ENCODE measurements around the gene CPT1B.

Gene CPT1B

DNA sequence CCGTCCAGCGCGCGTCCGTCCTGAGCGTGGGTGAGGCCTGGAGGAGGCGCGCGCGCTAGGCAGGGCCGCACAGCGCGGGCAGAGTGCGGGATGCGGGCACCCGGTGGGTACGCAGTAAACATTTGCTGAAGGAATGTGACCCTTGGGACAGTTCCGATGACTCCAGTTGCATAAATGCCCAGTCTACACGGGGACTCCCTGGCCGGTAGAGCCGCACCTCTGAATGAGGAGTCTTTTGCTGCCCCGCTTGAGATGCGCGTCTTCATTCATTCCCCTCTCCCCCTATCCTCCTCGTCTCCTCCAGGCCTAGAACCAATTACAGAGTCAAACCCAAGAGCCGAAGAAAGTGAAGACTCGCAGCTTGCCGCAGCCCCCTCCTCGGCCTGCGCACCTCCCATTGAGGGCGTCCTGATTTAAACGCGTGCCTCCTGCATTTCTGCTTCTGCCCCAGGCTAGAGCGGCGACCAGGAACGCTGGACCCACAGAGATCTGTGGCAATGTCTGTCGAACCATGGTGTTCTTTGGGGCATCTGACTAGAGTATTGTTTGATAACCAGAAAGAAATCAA is 5.2 kb upstream of the CPT1B start:
- no peak for DNase-seq (ENCODE audit: extremely low read depth, low read depth)
- TF ChIP-seq, protein P1, sequence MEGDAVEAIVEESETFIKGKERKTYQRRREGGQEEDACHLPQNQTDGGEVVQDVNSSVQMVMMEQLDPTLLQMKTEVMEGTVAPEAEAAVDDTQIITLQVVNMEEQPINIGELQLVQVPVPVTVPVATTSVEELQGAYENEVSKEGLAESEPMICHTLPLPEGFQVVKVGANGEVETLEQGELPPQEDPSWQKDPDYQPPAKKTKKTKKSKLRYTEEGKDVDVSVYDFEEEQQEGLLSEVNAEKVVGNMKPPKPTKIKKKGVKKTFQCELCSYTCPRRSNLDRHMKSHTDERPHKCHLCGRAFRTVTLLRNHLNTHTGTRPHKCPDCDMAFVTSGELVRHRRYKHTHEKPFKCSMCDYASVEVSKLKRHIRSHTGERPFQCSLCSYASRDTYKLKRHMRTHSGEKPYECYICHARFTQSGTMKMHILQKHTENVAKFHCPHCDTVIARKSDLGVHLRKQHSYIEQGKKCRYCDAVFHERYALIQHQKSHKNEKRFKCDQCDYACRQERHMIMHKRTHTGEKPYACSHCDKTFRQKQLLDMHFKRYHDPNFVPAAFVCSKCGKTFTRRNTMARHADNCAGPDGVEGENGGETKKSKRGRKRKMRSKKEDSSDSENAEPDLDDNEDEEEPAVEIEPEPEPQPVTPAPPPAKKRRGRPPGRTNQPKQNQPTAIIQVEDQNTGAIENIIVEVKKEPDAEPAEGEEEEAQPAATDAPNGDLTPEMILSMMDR (IDR thresholded peaks at IDR 0.05; ENCODE audit: low read depth, low read length), result no peak

DNA sequence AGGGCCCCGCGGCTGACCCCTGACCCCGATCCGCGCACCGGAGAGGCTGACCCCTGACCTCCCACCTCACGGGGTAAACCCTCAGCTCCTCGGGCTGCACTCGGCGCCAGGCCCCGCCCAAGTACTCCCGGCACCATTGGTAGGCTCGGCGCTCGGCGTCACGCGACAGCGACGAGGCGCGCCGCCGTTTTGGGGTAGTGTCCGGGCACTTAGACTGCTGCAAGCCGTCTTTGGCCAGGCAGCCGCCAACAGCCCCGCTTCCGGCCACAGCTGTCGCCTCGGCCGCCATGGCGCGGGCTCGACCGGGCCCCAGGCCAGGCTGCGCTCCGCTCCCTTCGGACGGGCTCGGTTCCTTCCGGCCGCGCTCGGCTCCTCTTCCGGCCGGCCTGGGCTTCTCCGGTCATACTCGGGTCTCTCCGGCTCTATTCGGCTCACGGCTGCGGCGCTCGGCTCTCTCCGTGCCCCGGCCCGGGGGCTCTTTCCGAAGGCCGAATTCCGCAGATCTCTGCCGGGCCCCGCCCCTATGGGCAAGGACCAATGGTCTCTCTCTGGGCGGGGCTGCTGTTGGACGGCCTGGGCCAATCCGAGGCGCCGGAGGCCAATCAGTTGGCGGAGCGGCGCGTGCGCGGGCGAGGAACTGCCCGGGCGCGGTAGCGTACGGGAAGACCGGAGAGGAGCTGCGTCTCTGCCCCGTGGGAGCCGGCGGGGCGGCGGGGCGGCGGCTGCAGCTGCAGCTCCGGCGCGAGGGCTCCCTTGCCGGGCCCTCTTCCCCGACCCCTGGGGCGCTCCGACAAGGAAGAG is 4.5 kb upstream of the CPT1B start, which contains the start of gene CHKB:
Gene CHKB (minus strand): TSS at position 357 of the 801 bp plus-strand sequence. CDS start 68 bp downstream, at position 289.
- TF ChIP-seq, protein P1 (IDR thresholded peaks at IDR 0.05; ENCODE audit: low read depth, low read length), result no peak
- DNase-seq (ENCODE audit: extremely low read depth, low read depth), result peak; percentile 92

DNA sequence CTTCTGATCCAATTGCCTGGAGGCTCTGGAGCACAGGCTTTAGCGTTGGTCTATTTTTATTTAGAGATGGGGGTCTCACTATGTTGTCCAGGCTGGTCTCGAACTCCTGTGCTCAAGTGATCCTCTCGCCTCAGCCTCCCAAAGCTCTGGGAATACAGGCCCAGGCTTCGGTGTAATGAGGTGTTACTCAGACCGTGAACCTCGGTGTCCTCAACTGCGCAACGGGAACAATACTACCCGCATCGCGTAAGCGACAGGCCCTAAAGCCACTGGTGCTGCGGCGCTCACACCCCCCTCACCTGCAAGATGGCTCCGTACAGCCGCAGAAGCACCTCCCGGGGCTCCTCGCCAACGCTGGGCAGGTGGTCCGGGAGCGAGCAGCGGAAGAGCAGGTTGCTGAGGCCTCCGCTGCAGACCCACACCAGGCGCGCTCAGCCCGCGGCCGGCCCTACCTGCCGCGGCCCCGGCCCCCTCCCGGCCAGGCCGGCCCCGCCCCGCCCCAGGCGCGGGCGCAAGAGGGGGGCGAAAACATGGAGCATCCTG is 3.8 kb upstream of the CPT1B start:
- DNase-seq (ENCODE audit: extremely low read depth, low read depth), result no peak

DNA sequence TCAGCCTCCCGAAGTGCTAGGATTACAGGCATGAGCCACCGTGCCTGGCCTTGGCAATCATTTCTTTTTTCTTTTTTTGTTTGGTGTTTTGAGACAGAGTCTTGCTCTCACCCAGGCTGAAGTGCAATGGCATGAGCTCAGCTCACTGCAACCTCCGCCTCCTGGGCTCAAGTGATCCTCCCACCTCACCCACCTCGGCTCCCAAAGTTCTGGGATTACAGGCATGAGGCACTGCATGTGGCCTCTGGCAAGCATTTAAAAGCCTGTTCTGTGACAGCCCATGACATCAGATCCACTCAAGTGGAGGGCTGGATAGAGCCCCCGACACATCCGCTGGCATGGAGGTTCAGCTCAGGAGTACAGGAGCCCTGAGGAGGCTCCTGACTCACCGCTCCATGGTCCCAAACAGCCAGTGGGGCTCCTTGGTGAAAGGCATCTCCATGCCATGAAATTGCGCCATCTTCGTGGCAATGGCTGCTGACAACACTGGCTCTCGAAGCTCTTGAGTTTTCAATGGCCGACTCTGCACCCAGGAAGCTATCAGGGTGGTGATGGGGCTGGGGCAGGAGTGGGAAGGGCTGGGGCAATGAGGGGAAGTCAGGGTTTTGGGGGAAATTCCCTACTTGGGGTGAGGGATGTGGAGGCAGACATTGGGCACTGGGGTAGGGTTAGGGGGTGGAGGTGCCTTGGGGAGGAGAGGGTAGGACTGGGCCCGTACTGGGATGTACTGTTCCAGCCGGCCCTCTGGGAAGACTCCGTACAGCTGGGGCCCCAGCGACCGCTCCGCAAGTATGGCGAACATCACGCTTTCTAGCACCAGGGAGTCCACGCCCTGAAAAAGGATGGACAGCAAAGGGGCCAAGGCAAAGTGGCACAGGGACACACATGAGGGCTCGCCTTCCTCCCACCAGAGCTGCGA is 3.1 kb upstream of the CPT1B start:
- no peak for DNase-seq (ENCODE audit: extremely low read depth, low read depth)
- TF ChIP-seq, protein P1 (IDR thresholded peaks at IDR 0.05; ENCODE audit: low read depth, low read length), result no peak

More for the DNA sequence above, 3.8 kb upstream of the CPT1B start:
- TF ChIP-seq, protein P1 (IDR thresholded peaks at IDR 0.05; ENCODE audit: low read depth, low read length), result no peak

DNA sequence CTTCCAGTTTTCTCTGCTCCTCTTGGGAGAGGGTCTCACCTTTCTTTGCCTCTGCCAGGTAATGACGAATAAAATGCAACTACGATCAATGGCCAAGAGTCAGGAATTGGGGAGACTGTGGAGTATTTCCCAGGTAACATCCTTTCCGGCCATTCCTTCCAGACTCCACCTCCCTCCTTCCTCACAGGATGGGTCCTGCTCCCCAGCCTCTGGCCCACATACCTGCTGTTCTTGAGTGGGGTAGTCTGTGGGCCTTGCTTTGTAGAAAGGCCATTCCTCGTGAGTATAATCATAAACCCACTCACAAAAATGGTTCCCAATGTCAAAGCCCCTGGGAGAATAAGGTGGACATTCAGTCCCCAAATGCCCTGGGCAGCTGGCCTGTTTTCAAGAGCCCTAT is 1.5 kb upstream of the CPT1B start:
- DNase-seq (ENCODE audit: extremely low read depth, low read depth), result no peak
- TF ChIP-seq, protein P1 (IDR thresholded peaks at IDR 0.05; ENCODE audit: low read depth, low read length), result no peak

DNA sequence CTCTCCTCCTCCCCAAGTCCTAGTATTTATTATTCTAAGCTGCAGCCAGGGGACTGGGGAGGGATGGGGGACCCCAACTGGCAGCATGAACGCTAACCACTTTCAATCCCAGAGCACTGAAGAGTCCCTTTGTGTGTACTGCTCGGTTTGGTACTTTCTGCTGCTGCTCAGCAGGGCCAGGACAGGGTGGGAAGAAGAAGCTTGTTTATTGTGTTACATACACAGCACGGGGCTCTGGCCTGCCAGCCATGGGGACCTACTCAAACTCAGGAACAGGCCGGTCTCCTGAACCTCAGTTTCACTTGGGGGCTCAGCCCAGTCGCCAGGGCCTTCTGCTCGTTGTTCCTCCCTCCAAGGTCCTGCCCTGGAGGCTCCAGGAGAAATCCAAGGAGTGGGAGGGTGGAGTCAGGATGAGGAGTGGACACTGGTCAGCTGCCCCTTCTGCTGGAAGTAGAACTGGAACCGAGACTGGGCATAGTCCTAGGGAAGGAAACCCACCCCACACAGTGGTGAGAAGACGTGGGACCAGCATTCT is 616 bp upstream of the CPT1B start:
- TF ChIP-seq, protein P1 (IDR thresholded peaks at IDR 0.05; ENCODE audit: low read depth, low read length), result no peak
- DNase-seq (ENCODE audit: extremely low read depth, low read depth), result no peak

All from AG09319 (cell line).